ENCODE data around the gene CCT6B. TPM values are rescaled to one million over a fixed set of nuclear protein-coding genes. Genes with fewer than 3 reads are reported as not detected.
A peak's percentile ranks its signal among the peaks of the same experiment; 100 is the strongest.

Gene CCT6B
- total and polyA plus RNA-seq, 2 of the 4 experiments (the other 2 are of a cell fraction), result 0.72 to 1.1 TPM

DNA sequence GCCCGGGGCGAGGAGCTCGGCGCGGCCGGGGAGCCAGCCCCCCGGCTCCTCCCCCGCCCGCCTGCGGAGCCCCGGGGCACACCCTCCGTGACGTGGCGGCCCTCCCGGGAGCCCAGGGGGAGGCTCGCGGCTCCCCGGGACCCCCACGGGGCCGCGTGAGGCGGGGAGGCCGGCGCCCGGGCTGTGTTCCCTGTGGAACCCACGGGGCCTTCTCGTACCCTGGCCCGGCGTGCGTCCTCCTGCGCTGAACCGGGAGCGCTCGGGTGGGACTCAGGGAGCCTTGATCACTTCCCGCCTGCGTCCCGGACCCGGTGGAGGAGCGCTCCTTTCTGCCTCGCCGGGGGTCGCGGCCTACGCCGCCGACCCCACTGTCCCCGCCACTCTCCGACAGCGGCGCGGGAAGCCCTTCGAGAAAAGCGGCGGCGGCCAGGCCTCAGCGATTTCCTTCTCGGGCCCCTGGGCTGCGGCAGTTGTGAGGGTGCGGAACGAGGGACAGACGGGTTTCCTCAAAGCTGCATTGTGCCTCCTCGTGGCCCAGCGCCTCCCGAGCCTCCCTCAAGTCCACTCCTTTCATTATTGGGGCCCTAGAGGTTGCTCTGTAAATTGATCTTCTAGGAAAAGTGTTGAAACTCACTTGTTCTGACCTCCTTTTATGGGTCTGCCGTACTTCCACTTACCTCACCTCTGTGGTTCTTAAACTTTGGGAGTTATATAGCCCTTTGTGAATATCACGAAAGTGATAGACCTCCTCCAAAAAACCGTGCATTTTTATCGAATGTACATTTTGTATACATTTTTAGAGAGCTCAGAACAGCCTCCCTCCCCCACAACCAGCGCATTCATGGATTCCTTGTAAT lies 19.6 kb upstream of the CCT6B start (continued):
- TF ChIP-seq FOS (IDR thresholded peaks at IDR 0.05; ENCODE audit: low read depth, low read length), result no peak
- TF ChIP-seq BHLHE40 (IDR thresholded peaks at IDR 0.05; ENCODE audit: low read depth, low read length), result no peak

DNA sequence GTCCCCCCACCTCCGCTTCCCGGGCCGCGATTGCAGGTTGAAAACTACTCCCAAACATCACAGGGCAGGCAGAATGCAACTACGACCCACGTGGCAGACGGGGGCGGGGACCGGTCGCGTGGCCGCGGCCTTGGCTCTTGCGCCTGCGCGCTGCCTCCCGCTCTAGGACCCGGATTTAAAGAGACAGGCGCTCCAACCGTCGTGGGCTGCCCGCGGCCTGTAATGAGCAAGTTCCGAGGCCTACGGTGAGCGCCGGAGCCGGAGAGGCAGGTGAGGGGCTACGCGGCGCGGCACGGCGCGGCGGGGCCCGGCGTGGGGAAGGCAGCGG lies 19.1 kb upstream of the CCT6B start, which contains the start of gene LIG3:
TSS of gene LIG3 (plus strand) at position 160 of the 328 bp plus-strand sequence. CDS start 2,494 bp downstream, outside the sequence.
- Histone ChIP-seq H2AK9ac (replicated peaks; ENCODE audit: low read depth, low read length, poor library complexity) (peak within 1 kb of the TSS; percentile 99), H4K8ac (ENCODE audit: low read depth in 2 of 2, low read length in 2 of 2) (peak within 1 kb of the TSS; percentile 68 to 94), H2BK5ac (ENCODE audit: low read depth, low read length, poor library complexity, severe bottlenecking) (peak within 1 kb of the TSS; percentile 99), H2AFZ (replicated peaks; ENCODE audit: low read length, poor library complexity) (peak within 1 kb of the TSS; percentile 99), H2BK120ac (ENCODE audit: low read depth, low read length) (peak within 1 kb of the TSS; percentile 95), H3K14ac (replicated peaks; ENCODE audit: low read depth, low read length) (peak within 1 kb of the TSS; percentile 95), H3K27me3 (ENCODE audit: control insufficient read depth, insufficient read depth, low read length) (no peaks in the 10 kb centered on the region), H3K9me3 (ENCODE audit: control insufficient read depth, insufficient read depth, low read length) (no peaks in the 10 kb centered on the region), H3K36me3 (ENCODE audit: control insufficient read depth, insufficient read depth, low read length) (peaks cover 4% of the 10 kb centered on the region; the same call in 1 of the 2 replicates), H4K5ac (ENCODE audit: low read depth, low read length) (peak within 1 kb of the TSS; percentile 86), H3K9ac (ENCODE audit: low read depth, low read length) (peak within 1 kb of the TSS; percentile 89), H3K4me2 (ENCODE audit: low read depth, low read length) (peak within 1 kb of the TSS; percentile 85), H3K27ac (ENCODE audit: insufficient read depth, low read length) (peak within 1 kb of the TSS; percentile 96), H2AK5ac (ENCODE audit: low read depth, low read length) (peak within 1 kb of the TSS; percentile 24), H3K4ac (ENCODE audit: low read depth, low read length) (peak within 1 kb of the TSS; percentile 98), H3K79me1 (ENCODE audit: low read depth in 1 of 2, low read length in 2 of 2) (peaks cover 16 to 27% of the 10 kb centered on the region in 2 experiments), H3K56ac (ENCODE audit: extremely low read depth, insufficient read depth, low read length) (peak within 1 kb of the TSS; percentile 79), H2BK15ac (ENCODE audit: low read depth, low read length) (peak within 1 kb of the TSS; percentile 62; the same call in 1 of the 3 replicates), H3K23ac (ENCODE audit: low read depth, low read length) (peak within 1 kb of the TSS; percentile 82), H3K4me1 (ENCODE audit: control insufficient read depth, insufficient read depth, low read length) (peaks cover 7% of the 10 kb centered on the region), H2BK20ac (ENCODE audit: low read depth, low read length) (no peak within 1 kb of the TSS), H3K18ac (ENCODE audit: low read depth, low read length) (peak within 1 kb of the TSS; percentile 74), H3K4me3 (ENCODE audit: insufficient read depth, low read depth, low read length) (peak within 1 kb of the TSS; percentile 91), H3K9me1 (ENCODE audit: insufficient read depth, low read length) (0 out of 2 replicates have a peak, but pooled peaks cover 3% of the 10 kb centered on the region), H4K91ac (ENCODE audit: insufficient read depth, low read depth, low read length) (peak within 1 kb of the TSS; percentile 95), H4K20me1 (ENCODE audit: insufficient read depth, low read length) (no peaks in the 10 kb centered on the region)
- intact Hi-C loops (cut with micrococcal nuclease), result loop anchor here (1.0 to 5.0 kb wide), 2 partner anchors 19 to 137 kb away; partner anchors contain the start of genes CCT6B, RAD51D and ZNF830
- 0% methylated on average over 25 of the region's 39 CpGs; no CpG with 5 or more reads in 1 of the 2 experiments for WGBS, 2 experiments (ENCODE audit: extremely low coverage in 2 of 2, insufficient read length in 1 of 2)
- dilution Hi-C loops (cut with HindIII; ENCODE audit: low sequenced_read_pairs, unreplicated experiment), result no loop called here
- in situ Hi-C loops (cut with MboI; ENCODE audit: low sequenced_read_pairs), result loop anchor here (25.0 kb wide), 1 partner anchor 607 kb away; the partner anchor contains the start of genes AP2B1 and PEX12
- CTCF ChIA-PET, result no interaction called here
- BruUV-seq (replicated peaks), result no TSS peak
- DNase-seq (peak; percentile 92), ATAC-seq (ENCODE audit: low read depth) (peak; percentile 78)
- POLR2A ChIA-PET (ENCODE audit: unreplicated experiment), result interaction anchor here (1.2 kb wide), 1 partner anchor 12 kb away, joined by 4 read pairs; no protein-coding TSS in a partner anchor
- TF ChIP-seq POLR2A (IDR thresholded peaks at IDR 0.05; ENCODE audit: low read depth, low read length) (peak; percentile 87), RFX5 (IDR thresholded peaks at IDR 0.05; ENCODE audit: low read depth, low read length) (no peak), CEBPB (IDR thresholded peaks at IDR 0.05; ENCODE audit: low read depth, low read length) (peak; percentile 59), BHLHE40 (IDR thresholded peaks at IDR 0.05; ENCODE audit: low read depth, low read length) (peak; percentile 56), MXI1 (IDR thresholded peaks at IDR 0.05; ENCODE audit: borderline replicate concordance, low read depth, low read length) (peak; percentile 100), MAZ (IDR thresholded peaks at IDR 0.05; ENCODE audit: borderline replicate concordance, low read depth, low read length) (peak; percentile 62; the same call in 1 of the 2 replicates), RAD21 (IDR thresholded peaks at IDR 0.05; ENCODE audit: low read length) (no peak)
- TF ChIP-seq, protein P1, sequence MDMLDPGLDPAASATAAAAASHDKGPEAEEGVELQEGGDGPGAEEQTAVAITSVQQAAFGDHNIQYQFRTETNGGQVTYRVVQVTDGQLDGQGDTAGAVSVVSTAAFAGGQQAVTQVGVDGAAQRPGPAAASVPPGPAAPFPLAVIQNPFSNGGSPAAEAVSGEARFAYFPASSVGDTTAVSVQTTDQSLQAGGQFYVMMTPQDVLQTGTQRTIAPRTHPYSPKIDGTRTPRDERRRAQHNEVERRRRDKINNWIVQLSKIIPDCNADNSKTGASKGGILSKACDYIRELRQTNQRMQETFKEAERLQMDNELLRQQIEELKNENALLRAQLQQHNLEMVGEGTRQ (IDR thresholded peaks at IDR 0.05; ENCODE audit: low read depth, low read length), result peak; percentile 94

Data from IMR-90 (cell line).